Thyroid gland (tissue), 4 donors: Measurements from ENCODE around the gene TMPRSS11F.

Source experiments
- POLR2A ChIP-seq, 2 donors: fragments of 450-650 bp; IDR thresholded peaks; one replicate each; pipeline ENCODE4 v1.6.1; 2017; ENCODE audit warnings: antibody characterized with exemption in 2 of 2, mild to moderate bottlenecking in 2 of 2, moderate library complexity in 1 of 2
- TF ChIP-seq, protein P1 (sequence below), 6 experiments: fragments of 200-600 bp in 3 of 6; fragments of 450-650 bp in 3 of 6; sonication (generic) in 3 of 6; IDR thresholded peaks; one replicate each; pipeline ENCODE4 v1.5.1; 2016 to 2019; ENCODE audit warnings: antibody characterized with exemption in 6 of 6, mild to moderate bottlenecking in 2 of 6, inconsistent platforms in 1 of 6, moderate library complexity in 1 of 6

DNA sequence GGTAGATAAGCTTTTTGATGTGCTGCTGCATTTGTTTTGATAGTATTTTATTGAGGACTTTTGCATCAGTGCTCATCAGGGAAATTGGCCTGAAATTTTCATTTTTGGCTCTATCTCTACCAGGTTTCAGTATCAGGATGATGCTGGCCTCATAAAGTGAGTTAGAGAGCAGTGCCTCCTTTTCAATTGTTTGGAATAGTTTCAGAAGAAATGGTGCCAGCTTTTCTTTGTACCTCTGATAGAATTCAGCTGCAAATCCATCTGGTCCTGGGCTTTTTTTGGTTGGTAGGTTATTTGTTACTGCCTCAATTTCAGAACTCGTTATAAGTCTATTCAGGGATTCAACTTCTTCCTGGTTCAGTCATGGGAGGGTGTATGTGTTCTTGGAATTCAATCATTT lies 15.6 kb upstream of the TMPRSS11F start:
- TF ChIP-seq, protein P1, sequence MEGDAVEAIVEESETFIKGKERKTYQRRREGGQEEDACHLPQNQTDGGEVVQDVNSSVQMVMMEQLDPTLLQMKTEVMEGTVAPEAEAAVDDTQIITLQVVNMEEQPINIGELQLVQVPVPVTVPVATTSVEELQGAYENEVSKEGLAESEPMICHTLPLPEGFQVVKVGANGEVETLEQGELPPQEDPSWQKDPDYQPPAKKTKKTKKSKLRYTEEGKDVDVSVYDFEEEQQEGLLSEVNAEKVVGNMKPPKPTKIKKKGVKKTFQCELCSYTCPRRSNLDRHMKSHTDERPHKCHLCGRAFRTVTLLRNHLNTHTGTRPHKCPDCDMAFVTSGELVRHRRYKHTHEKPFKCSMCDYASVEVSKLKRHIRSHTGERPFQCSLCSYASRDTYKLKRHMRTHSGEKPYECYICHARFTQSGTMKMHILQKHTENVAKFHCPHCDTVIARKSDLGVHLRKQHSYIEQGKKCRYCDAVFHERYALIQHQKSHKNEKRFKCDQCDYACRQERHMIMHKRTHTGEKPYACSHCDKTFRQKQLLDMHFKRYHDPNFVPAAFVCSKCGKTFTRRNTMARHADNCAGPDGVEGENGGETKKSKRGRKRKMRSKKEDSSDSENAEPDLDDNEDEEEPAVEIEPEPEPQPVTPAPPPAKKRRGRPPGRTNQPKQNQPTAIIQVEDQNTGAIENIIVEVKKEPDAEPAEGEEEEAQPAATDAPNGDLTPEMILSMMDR (IDR thresholded peaks at IDR 0.05): no peak
- TF ChIP-seq POLR2A (IDR thresholded peaks at IDR 0.05): no peak
